ENCODE results near the gene PHC2.

Gene PHC2

GRCh38 chr1:33392639-33393038, 38.3 kb downstream of the PHC2 start:
- no peak for DNase-seq (ENCODE audit: insufficient read length, low spot score)
- FAIRE-seq = no peak

GRCh38 chr1:33392206-33392605, 38.7 kb downstream of the PHC2 start:
- no peak for FAIRE-seq
- no peak for DNase-seq (ENCODE audit: insufficient read length, low spot score)

GRCh38 chr1:33391343-33392078, 39.4 kb downstream of the PHC2 start:
- FAIRE-seq (no peak), DNase-seq (ENCODE audit: insufficient read length, low spot score) (no peak)

- FAIRE-seq (no peak), DNase-seq (ENCODE audit: insufficient read length, low spot score) (no peak)
These were observed 40.4 kb downstream of the PHC2 start for GRCh38 chr1:33390542-33390941.

- DNase-seq (ENCODE audit: insufficient read length, low spot score) (no peak), FAIRE-seq (no peak)
These were observed 41.8 kb downstream of the PHC2 start for GRCh38 chr1:33388805-33389771.

- no peak for FAIRE-seq
- DNase-seq (ENCODE audit: insufficient read length, low spot score) = no peak
These were observed 43.3 kb downstream of the PHC2 start for GRCh38 chr1:33387625-33388024.

GRCh38 chr1:33385251-33385650, 45.6 kb downstream of the PHC2 start:
- DNase-seq (ENCODE audit: insufficient read length, low spot score) (no peak), FAIRE-seq (no peak)

GRCh38 chr1:33384040-33384812, 46.7 kb downstream of the PHC2 start:
- no peak for FAIRE-seq
- no peak for DNase-seq (ENCODE audit: insufficient read length, low spot score)

- no peak for DNase-seq (ENCODE audit: insufficient read length, low spot score)
- FAIRE-seq = no peak
These were observed 47.4 kb downstream of the PHC2 start for GRCh38 chr1:33383489-33383888.

- FAIRE-seq = no peak
- no peak for DNase-seq (ENCODE audit: insufficient read length, low spot score)
These were observed 48.1 kb downstream of the PHC2 start for GRCh38 chr1:33382661-33383415.

- FAIRE-seq (no peak), DNase-seq (ENCODE audit: insufficient read length, low spot score) (no peak)
These were observed 48.9 kb downstream of the PHC2 start for GRCh38 chr1:33381977-33382376.

- no peak for DNase-seq (ENCODE audit: insufficient read length, low spot score)
- no peak for FAIRE-seq
These were observed 50.1 kb downstream of the PHC2 start for GRCh38 chr1:33380811-33381210.

- no peak for DNase-seq (ENCODE audit: insufficient read length, low spot score)
- FAIRE-seq = no peak
These were observed 51.1 kb downstream of the PHC2 start for GRCh38 chr1:33379631-33380354.

GRCh38 chr1:33378976-33379375, 51.9 kb downstream of the PHC2 start:
- DNase-seq (ENCODE audit: insufficient read length, low spot score) (no peak), FAIRE-seq (no peak)

- DNase-seq (ENCODE audit: insufficient read length, low spot score) (no peak), FAIRE-seq (no peak)
These were observed 52.4 kb downstream of the PHC2 start for GRCh38 chr1:33378524-33378923.

GRCh38 chr1:33377756-33378155, 53.1 kb downstream of the PHC2 start:
- no peak for FAIRE-seq
- no peak for DNase-seq (ENCODE audit: insufficient read length, low spot score)

GRCh38 chr1:33377013-33377412, 53.9 kb downstream of the PHC2 start:
- FAIRE-seq (no peak), DNase-seq (ENCODE audit: insufficient read length, low spot score) (no peak)

- FAIRE-seq (no peak), DNase-seq (ENCODE audit: insufficient read length, low spot score) (no peak)
These were observed 55.6 kb downstream of the PHC2 start for GRCh38 chr1:33375316-33375715.

GRCh38 chr1:33374336-33375105, 56.4 kb downstream of the PHC2 start:
- DNase-seq (ENCODE audit: insufficient read length, low spot score) (no peak), FAIRE-seq (no peak)

Data from GM19239 (cell line).